Measurements from ENCODE around the gene CLEC1B.
"Not testable (repeated sequence)": the region's sequence is repeated elsewhere in the genome, so short reads cannot be mapped to it uniquely, and the experiment has no call there.

DNA sequence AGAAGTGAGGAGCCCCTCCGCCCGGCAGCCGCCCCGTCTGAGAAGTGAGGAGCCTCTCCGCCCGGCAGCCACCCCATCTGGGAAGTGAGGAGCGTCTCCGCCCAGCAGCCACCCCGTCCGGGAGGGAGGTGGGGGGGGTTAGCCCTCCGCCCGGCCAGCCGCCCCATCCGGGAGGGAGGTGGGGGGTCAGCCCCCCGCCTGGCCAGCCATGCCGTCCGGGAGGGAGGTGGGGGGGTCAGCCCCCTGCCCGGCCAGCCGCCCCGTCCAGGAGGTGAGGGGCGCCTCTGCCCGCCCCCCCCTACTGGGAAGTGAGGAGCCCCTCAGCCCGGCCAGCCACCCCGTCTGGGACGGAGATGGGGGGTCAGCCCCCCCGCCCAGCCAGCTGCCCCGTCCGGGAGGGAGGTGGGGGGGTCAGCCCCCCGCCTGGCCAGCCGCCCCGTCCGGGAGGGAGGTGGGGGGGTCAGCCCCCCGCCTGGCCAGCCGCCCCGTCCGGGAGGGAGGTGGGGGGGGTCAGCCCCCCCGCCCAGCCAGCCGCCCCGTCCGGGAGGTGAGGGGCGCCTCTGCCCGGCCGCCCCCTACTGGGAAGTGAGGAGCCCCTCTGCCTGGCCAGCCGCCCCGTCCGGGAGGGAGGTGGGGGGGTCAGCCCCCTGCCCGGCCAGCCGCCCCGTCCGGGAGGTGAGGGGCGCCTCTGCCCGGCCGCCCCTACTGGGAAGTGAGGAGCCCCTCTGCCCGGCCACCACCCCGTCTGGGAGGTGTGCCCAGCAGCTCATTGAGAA, 45.8 kb downstream of the CLEC1B start:
- TF ChIP-seq TAF1 (IDR thresholded peaks at IDR 0.05; ENCODE audit: borderline replicate concordance, low read depth, low read length); CHD2 (IDR thresholded peaks at IDR 0.05; ENCODE audit: borderline replicate concordance, low read depth, low read length); NR2C1 (IDR thresholded peaks at IDR 0.05); POLR2AphosphoS5 (IDR thresholded peaks at IDR 0.05; ENCODE audit: low read length); FOXM1 (IDR thresholded peaks at IDR 0.05; ENCODE audit: low read depth, low read length); NFYB (IDR thresholded peaks at IDR 0.05; ENCODE audit: insufficient read depth, low read depth, low read length); POLR2A (IDR thresholded peaks at IDR 0.05; ENCODE audit: low read depth, low read length); RAD21 (IDR thresholded peaks at IDR 0.05; ENCODE audit: insufficient read depth, low read depth, low read length); IRF4 (IDR thresholded peaks at IDR 0.05; ENCODE audit: low read depth, low read length); PAX5 (IDR thresholded peaks at IDR 0.05; ENCODE audit: borderline replicate concordance, low read depth, low read length): not testable (repeated sequence)
- TF ChIP-seq, protein P1, sequence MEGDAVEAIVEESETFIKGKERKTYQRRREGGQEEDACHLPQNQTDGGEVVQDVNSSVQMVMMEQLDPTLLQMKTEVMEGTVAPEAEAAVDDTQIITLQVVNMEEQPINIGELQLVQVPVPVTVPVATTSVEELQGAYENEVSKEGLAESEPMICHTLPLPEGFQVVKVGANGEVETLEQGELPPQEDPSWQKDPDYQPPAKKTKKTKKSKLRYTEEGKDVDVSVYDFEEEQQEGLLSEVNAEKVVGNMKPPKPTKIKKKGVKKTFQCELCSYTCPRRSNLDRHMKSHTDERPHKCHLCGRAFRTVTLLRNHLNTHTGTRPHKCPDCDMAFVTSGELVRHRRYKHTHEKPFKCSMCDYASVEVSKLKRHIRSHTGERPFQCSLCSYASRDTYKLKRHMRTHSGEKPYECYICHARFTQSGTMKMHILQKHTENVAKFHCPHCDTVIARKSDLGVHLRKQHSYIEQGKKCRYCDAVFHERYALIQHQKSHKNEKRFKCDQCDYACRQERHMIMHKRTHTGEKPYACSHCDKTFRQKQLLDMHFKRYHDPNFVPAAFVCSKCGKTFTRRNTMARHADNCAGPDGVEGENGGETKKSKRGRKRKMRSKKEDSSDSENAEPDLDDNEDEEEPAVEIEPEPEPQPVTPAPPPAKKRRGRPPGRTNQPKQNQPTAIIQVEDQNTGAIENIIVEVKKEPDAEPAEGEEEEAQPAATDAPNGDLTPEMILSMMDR (IDR thresholded peaks at IDR 0.05 in 2 of 3, conservative IDR thresholded peaks at IDR 0.05 in 1 of 3; ENCODE audit: control insufficient read depth in 2 of 3, extremely low read depth in 1 of 3, insufficient read depth in 1 of 3, low read depth in 3 of 3, low read length in 3 of 3) = not testable (repeated sequence)
- TF ChIP-seq, protein P2, sequence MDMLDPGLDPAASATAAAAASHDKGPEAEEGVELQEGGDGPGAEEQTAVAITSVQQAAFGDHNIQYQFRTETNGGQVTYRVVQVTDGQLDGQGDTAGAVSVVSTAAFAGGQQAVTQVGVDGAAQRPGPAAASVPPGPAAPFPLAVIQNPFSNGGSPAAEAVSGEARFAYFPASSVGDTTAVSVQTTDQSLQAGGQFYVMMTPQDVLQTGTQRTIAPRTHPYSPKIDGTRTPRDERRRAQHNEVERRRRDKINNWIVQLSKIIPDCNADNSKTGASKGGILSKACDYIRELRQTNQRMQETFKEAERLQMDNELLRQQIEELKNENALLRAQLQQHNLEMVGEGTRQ (IDR thresholded peaks at IDR 0.05; ENCODE audit: borderline replicate concordance, low read depth, low read length) = not testable (repeated sequence)
